Stimulated activated CD8-positive, alpha-beta memory T cell treated with anti-CD3 and anti-CD28 coated beads, Interleukin-7, amount 100 ng/mL, for 24 hours (primary cell): ENCODE data around the gene SORT1.
"Not testable (repeated sequence)": the region's sequence is repeated elsewhere in the genome, so short reads cannot be mapped to it uniquely, and the experiment has no call there.

Experiments
- DNase-seq: peaks from one replicate; pipeline ENCODE4 v3.0.0-alpha.2; 2020; ENCODE audit warnings: low read depth

Gene SORT1

GRCh38 chr1:109338608-109339007 is 59.1 kb downstream of the SORT1 start:
- no peak for DNase-seq

- no peak for DNase-seq
These were observed 59.6 kb downstream of the SORT1 start for GRCh38 chr1:109338091-109338490.

- DNase-seq: no peak
These were observed 62.6 kb downstream of the SORT1 start for GRCh38 chr1:109335091-109335490.

- DNase-seq: no peak
These were observed 66.6 kb downstream of the SORT1 start for GRCh38 chr1:109331113-109331512.

GRCh38 chr1:109327285-109327684 is 70.4 kb downstream of the SORT1 start:
- no peak for DNase-seq

- DNase-seq: no peak
These were observed 74.7 kb downstream of the SORT1 start for GRCh38 chr1:109322974-109323373.

GRCh38 chr1:109319114-109319513 is 78.6 kb downstream of the SORT1 start:
- no peak for DNase-seq

GRCh38 chr1:109316506-109316905 is 81.2 kb downstream of the SORT1 start:
- no peak for DNase-seq

- no peak for DNase-seq
These were observed 82.4 kb downstream of the SORT1 start for GRCh38 chr1:109315288-109315687.

GRCh38 chr1:109314795-109315194 is 82.9 kb downstream of the SORT1 start:
- DNase-seq: no peak

GRCh38 chr1:109312978-109313775 is 84.5 kb downstream of the SORT1 start:
- DNase-seq: no peak

GRCh38 chr1:109312246-109312645 is 85.5 kb downstream of the SORT1 start:
- no peak for DNase-seq

- no peak for DNase-seq
These were observed 88.4 kb downstream of the SORT1 start for GRCh38 chr1:109309347-109309746.

GRCh38 chr1:109307274-109308021 is 90.3 kb downstream of the SORT1 start:
- no peak for DNase-seq

GRCh38 chr1:109306832-109307273 is 90.9 kb downstream of the SORT1 start, which contains the start of gene MYBPHL:
Gene MYBPHL, minus strand, starts transcription at chr1:109307011. Its CDS starts 20 bp downstream, at chr1:109306991.
- DNase-seq: no peak

- DNase-seq: not testable (repeated sequence)
These were observed 91.7 kb downstream of the SORT1 start for GRCh38 chr1:109305991-109306390.

GRCh38 chr1:109304226-109304920 is 93.3 kb downstream of the SORT1 start:
- DNase-seq: no peak

- no peak for DNase-seq
These were observed 95.8 kb downstream of the SORT1 start for GRCh38 chr1:109301874-109302273.

- no peak for DNase-seq
These were observed 97.0 kb downstream of the SORT1 start for GRCh38 chr1:109300650-109301151.

- DNase-seq: no peak
These were observed 98.0 kb downstream of the SORT1 start for GRCh38 chr1:109299558-109300343.
